ENCODE data around the gene ZNF385B. TPM values are rescaled to one million over a fixed set of nuclear protein-coding genes. Genes with fewer than 3 reads are reported as not detected.

The ZNF385B gene
- total and polyA plus RNA-seq, 9 of the 15 experiments (the other 6 are each of a cell fraction or from before 2014, with no cell fraction given), result 0.50 TPM; not detected in 8

- H4K20me1 ChIP-seq (replicated peaks; ENCODE audit: control insufficient read depth, insufficient read depth, low read length), result no peaks in the 10 kb centered on the region
- CTCF ChIA-PET (ENCODE audit: low intra/inter-chr PET ratio), result no interaction called here
- H3K4me3 ChIP-seq, result no peak overlapping the region
- H3K79me2 ChIP-seq (ENCODE audit: control insufficient read depth, insufficient read depth, low read length), result no peaks in the 10 kb centered on the region
- H3K9me1 ChIP-seq (ENCODE audit: control insufficient read depth, insufficient read depth, low read length), result no peaks in the 10 kb centered on the region
- TF ChIP-seq CREB1 (IDR thresholded peaks at IDR 0.05) (no peak), CREB1 (CRISPR knock-in tag; IDR thresholded peaks at IDR 0.05) (no peak), POLR3G (IDR thresholded peaks at IDR 0.05; ENCODE audit: extremely low read depth, insufficient read length, insufficient replicate concordance) (no peak), ZNF79 (CRISPR knock-in tag; IDR thresholded peaks at IDR 0.05; ENCODE audit: low read depth) (no peak), CGGBP1 (CRISPR knock-in tag; IDR thresholded peaks at IDR 0.05) (no peak), SREBF2 (CRISPR knock-in tag; IDR thresholded peaks at IDR 0.05) (no peak), EGR1 (conservative IDR thresholded peaks at IDR 0.05) (no peak), ZNF239 (CRISPR knock-in tag; IDR thresholded peaks at IDR 0.05) (no peak), TEAD4 (IDR thresholded peaks at IDR 0.05; ENCODE audit: low read length) (no peak), TEAD4 (CRISPR knock-in tag; IDR thresholded peaks at IDR 0.05; ENCODE audit: borderline replicate concordance) (no peak), ATF3 (IDR thresholded peaks at IDR 0.05) (no peak), ATF3 (CRISPR knock-in tag; conservative IDR thresholded peaks at IDR 0.05) (no peak), RBM34 (IDR thresholded peaks at IDR 0.05; ENCODE audit: borderline replicate concordance, insufficient read depth, low read length) (no peak), ZNF766 (CRISPR knock-in tag; conservative IDR thresholded peaks at IDR 0.05) (no peak), ZNF263 (CRISPR knock-in tag; IDR thresholded peaks at IDR 0.05; ENCODE audit: borderline replicate concordance) (no peak), HEY1 (CRISPR knock-in tag; IDR thresholded peaks at IDR 0.05; ENCODE audit: borderline replicate concordance) (no peak), RHOXF2B (CRISPR knock-in tag; conservative IDR thresholded peaks at IDR 0.05) (no peak)
- no peak overlapping the region for H3K27ac ChIP-seq (ENCODE audit: extremely low read depth, low read depth, low read length)
- no peaks in the 10 kb centered on the region for H3K4me1 ChIP-seq (replicated peaks in 1 of 2; ENCODE audit: control insufficient read depth in 2 of 2, insufficient read depth in 2 of 2, low read length in 2 of 2)
- no peaks in the 10 kb centered on the region; the same call in 1 of the 2 replicates for H3K9me3 ChIP-seq (replicated peaks; ENCODE audit: control insufficient read depth, insufficient read depth, low read depth, low read length)
- no peak overlapping the region for H3K4me2 ChIP-seq (ENCODE audit: insufficient read depth, low read length)
- in situ Hi-C loops (cut with MboI) (no loop called here), intact Hi-C loops (cut with micrococcal nuclease) (no loop called here)
- no TSS peak for BruUV-seq (replicated peaks)
- H2AFZ ChIP-seq (ENCODE audit: low read depth, low read length), result no peak overlapping the region
- H3K9ac ChIP-seq (ENCODE audit: insufficient read depth in 1 of 2, low read depth in 2 of 2, low read length in 2 of 2), result no peak overlapping the region
- POLR2A ChIA-PET, result no interaction called here
- H3K36me3 ChIP-seq (ENCODE audit: control insufficient read depth, insufficient read depth, low read length), result no peaks in the 10 kb centered on the region
- DNase-seq (ENCODE audit: extremely low read depth in 1 of 4, low spot score in 3 of 4) (no peak), ATAC-seq (no peak), FAIRE-seq (no peak)
- H3K27me3 ChIP-seq (ENCODE audit: control insufficient read depth in 2 of 2, insufficient read depth in 2 of 2, low read length in 2 of 2), result no peaks in the 10 kb centered on the region
Measured at GRCh38 chr2:179853108-179853507, 8.3 kb downstream of the ZNF385B start.
